MG63 (cell line): Measurements from ENCODE around the gene PIK3R5. TPM values are rescaled to one million over a fixed set of nuclear protein-coding genes. Genes with fewer than 3 reads are reported as not detected.
A peak's percentile ranks its signal among the peaks of the same experiment; 100 is the strongest.

Experiments used
- DNase-seq: peaks from one replicate; pipeline ENCODE4 v3.0.0-alpha.2; 2020
- H3K27me3 ChIP-seq: fragments of 250-450 bp; sonication (Bioruptor Pico); 2 replicates; pipeline ENCODE4 v1.5.1; 2020; ENCODE audit warnings: mild to moderate bottlenecking, moderate library complexity
- H3K36me3 ChIP-seq: fragments of 250-450 bp; sonication (Bioruptor Pico); 2 replicates; pipeline ENCODE4 v1.5.1; 2020; ENCODE audit warnings: mild to moderate bottlenecking, moderate library complexity
- H3K4me3 ChIP-seq: fragments of 250-450 bp; sonication (Bioruptor Pico); 2 replicates; pipeline ENCODE4 v1.5.1; 2020; ENCODE audit warnings: mild to moderate bottlenecking, moderate library complexity
- H3K9me3 ChIP-seq: fragments of 250-450 bp; sonication (Bioruptor Pico); 2 replicates; pipeline ENCODE4 v1.5.1; 2020; ENCODE audit warnings: mild to moderate bottlenecking, moderate library complexity
- total RNA-seq: library from RNA; depleted of rRNA; stranded (reverse); fragments of >200 nt; shearing (Covaris generic); gene quantifications from 2 replicates; pipeline ENCODE4 v1.2.3, GENCODE V29; 2014; ENCODE audit warnings: low replicate concordance; rRNA removed

PIK3R5 gene
- total RNA-seq, 1 experiment from 2014 or later = not detected

- Histone ChIP-seq H3K27me3 (0 out of 2 replicates have a peak, but pooled peaks cover 2% of the 10 kb centered on the region), H3K36me3 (no peaks in the 10 kb centered on the region), H3K9me3 (no peaks in the 10 kb centered on the region), H3K4me3 (no peak overlapping the region)
- peak; percentile 38 for DNase-seq
Measured at GRCh38 chr17:8832711-8833352, 132.7 kb downstream of the PIK3R5 start.

GRCh38 chr17:8831234-8831849, 134.2 kb downstream of the PIK3R5 start:
- 0 out of 2 replicates have a peak, but pooled peaks cover 2% of the 10 kb centered on the region for H3K27me3 ChIP-seq
- H3K36me3 ChIP-seq = no peaks in the 10 kb centered on the region
- DNase-seq = no peak
- H3K9me3 ChIP-seq = no peaks in the 10 kb centered on the region
- no peak overlapping the region for H3K4me3 ChIP-seq

GRCh38 chr17:8830141-8830540, 135.4 kb downstream of the PIK3R5 start:
- Histone ChIP-seq H3K36me3 (no peaks in the 10 kb centered on the region), H3K27me3 (0 out of 2 replicates have a peak, but pooled peaks cover 2% of the 10 kb centered on the region), H3K9me3 (no peaks in the 10 kb centered on the region), H3K4me3 (no peak overlapping the region)
- DNase-seq = no peak

GRCh38 chr17:8829036-8829941, 136.2 kb downstream of the PIK3R5 start:
- H3K9me3 ChIP-seq = peaks cover 3% of the 10 kb centered on the region; the same call in 1 of the 2 replicates

More at GRCh38 chr17:8829036-8829941, 136.2 kb downstream of the PIK3R5 start:
- Histone ChIP-seq H3K36me3 (no peaks in the 10 kb centered on the region), H3K4me3 (no peak overlapping the region), H3K27me3 (0 out of 2 replicates have a peak, but pooled peaks cover 2% of the 10 kb centered on the region)
- DNase-seq = no peak

Other genes starting within 250 kb of the PIK3R5 start
- gene CCDC42, start 220.9 kb downstream of the PIK3R5 start, total RNA-seq = not detected in 2 replicates
- not detected in 2 replicates for gene SPDYE4, start 207.2 kb downstream of the PIK3R5 start, total RNA-seq
- not detected in 2 replicates for gene MFSD6L, start 166.3 kb downstream of the PIK3R5 start, total RNA-seq
- gene PIK3R6, start 98.0 kb downstream of the PIK3R5 start, total RNA-seq = not detected in 2 replicates
- 0.79 TPM in 1 of 2 replicates, not detected in the other for gene NTN1, start 55.8 kb upstream of the PIK3R5 start, total RNA-seq